ENCODE data around the gene GCHFR.

The GCHFR gene

DNA sequence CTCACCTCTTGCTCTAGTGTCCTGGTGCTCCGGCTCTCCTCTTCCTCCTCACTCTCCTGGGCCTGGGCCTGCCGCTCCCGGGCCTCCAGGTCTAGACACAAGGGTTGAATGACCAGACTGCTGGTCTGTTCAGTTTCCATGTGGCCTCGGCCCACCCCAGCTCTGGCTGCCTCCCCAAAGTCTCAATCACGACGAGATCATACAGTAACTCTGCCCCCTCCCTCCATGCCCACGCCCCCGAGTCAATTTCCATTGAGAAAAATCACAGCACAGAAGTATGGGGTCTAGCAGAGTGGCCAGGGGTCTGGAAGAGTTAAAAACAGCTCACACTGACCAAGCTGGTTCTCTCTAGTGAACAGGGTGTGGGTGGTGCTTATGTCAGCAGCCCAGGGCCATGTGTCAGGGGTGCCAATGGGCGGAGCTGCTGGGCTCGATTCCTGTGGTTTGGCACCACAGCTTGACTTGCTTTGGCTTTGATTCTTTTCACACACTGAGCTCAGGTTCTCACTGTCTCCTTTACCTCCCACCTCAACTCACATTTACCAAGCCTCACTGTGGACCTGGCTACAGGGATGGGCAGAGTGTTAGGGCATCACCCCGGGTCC is 12.8 kb downstream of the GCHFR start:
- peak; percentile 54 to 72 for DNase-seq

DNA sequence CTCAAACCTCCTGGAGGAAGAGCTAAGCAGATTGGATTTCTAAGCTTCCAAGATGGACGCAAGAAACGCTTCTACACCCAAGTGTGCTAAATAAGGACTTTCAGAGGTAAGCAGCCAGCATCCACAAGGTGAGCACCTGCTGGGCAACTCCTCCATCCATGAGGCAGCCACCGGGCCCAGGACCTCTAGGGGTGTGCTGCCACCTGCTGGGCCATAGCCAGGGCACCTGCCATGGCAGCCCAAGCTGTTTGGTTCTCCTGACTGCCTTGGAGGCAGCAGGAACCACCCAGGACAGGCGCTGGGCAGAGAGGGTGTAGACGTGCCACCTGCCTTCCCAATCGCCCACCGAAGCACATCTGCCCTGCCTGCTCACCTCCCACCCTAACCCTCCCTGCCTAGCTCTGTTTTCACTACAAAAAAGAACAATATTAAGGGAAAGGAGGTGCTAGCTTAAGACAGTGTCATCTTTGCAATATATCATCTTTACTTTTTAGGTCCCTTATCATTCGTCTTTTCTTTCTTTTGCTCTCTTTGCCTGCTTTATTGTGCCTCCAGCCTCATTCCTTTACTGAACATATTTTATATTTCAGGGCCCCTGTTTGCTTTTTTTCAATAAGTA is 18.9 kb downstream of the GCHFR start:
- DNase-seq, result peak; percentile 78 to 84

- DNase-seq, result no peak
Observed at GRCh38 chr15:40785164-40785563, 21.3 kb downstream of the GCHFR start.

- no peak for DNase-seq
Observed at GRCh38 chr15:40785814-40786213, 21.9 kb downstream of the GCHFR start.

DNA sequence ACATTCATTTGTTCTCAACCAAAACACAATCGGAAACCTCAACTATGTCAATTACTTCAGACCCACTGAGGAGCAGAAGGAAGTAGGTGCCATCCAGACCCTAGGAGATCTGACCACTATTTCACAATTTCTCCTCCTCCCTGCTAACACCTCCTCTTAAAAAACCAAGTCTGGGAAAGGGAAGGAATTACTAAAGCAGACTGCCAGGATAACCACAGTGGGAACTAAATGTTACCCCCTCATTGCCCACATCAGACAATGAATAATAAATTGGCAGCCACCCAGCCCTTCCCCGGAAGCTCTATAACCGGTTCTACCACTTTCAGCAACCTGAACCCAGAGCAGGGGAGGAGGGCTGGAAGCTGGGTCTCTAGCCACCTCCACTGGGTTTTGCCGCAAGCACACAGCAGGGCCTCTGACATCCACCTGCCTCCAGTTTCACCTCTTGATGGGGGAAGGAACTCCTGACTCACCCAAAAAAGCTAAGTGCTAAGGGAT is 23.5 kb downstream of the GCHFR start:
- DNase-seq, result peak in 1 of 2 donors; percentile 49

GRCh38 chr15:40787991-40788390 is 24.1 kb downstream of the GCHFR start:
- DNase-seq, result no peak

- no peak for DNase-seq
Observed at GRCh38 chr15:40789119-40789518, 25.3 kb downstream of the GCHFR start.

DNA sequence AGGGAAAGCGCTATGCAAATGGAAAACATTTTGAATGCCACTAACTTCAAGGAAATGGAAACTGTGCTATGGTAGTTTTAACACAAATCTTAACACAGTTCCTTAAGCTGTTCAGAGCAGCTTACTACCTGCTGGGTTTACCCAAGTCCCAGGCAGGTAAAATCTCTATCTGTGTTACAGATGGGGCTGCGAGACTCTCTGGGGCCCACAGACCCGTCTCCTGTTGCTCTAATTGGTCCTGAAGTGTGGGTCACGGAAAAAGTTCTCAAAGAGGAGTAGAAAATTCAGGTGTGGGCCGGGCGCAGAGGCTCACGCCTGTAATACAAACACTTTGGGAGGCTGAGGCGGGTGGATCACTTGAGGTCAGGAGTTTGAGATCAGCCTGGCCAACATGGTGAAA is 26.1 kb downstream of the GCHFR start:
- no peak for DNase-seq

GRCh38 chr15:40790718-40791117 is 26.9 kb downstream of the GCHFR start:
- no peak for DNase-seq

DNA sequence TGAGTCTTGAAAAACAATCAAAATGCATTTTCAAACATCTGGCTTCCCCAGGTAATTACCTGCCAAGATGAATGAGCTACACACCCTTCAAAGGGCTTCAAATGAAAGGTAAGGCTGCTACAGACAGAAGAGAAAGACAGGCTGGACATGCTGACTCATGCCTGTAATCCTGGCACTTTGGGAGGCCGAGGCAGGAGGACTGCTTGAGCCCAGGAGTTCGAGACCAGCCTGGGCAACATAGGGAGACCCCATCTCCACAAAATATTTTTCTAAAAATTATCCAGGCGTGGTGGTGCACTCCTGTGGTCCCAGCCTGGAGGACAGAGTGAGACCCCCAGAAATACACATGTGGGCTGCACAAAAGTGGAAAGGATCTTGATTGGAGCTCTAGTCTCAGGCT is 28.5 kb downstream of the GCHFR start:
- DNase-seq, result no peak

- DNase-seq, result no peak
Observed at GRCh38 chr15:40793216-40793989, 29.5 kb downstream of the GCHFR start.

DNA sequence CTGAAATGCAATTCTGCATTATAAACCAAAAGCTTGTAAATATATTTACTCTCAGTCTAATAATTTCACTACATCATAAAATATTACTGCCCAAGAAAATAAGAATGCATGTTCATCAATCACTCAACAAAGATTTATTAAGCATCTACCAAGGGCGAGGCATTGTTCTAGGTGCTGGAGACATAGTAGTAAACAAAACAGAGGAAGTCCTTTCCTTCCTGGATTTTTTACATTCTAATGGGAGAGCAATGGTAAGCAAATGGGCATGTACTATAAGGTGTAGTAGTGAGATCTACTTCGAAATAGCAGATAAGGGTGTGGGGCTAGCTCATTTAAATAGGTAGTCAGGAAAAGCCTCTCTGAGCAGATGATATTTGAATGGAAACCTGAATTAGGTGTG is 32.2 kb downstream of the GCHFR start:
- no peak for DNase-seq

DNA sequence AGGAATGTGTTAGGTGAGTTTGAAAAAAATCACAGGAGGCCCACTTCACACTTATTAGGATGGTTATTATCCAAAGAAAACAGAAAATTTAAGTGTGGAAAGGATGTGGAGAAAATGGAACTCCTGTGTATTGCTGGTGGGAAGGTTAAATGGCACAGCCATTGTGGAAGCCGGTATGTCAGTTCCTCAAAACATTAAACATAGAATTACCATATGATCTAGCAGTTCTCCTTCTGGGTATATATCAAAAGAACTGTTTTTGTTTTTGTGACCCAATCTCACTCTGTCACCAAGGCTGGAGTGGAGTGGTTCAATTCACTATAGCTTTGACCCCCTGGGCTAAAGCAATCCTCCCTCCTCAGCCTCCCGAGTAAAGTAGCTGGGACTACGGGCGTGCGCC is 32.6 kb downstream of the GCHFR start:
- DNase-seq, result no peak

DNA sequence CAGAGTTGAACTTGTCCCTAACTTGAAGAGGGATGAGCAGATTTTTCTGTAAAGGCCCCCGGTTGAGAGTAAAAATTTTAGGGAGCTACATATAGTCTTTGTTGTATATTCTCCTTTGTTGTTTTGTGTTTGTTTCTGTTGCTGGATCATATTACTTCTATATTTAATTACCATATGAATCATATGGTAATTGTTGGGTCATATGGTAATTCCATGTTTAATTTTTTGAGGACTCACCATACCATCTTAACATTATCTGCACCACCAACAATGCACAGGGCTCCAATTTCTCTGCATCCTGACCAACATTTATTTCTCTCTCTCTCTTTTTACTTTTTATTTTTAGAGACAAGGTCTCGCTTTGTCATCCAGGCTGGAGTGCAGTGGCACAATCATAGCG is 35.7 kb downstream of the GCHFR start:
- DNase-seq, result no peak

DNA sequence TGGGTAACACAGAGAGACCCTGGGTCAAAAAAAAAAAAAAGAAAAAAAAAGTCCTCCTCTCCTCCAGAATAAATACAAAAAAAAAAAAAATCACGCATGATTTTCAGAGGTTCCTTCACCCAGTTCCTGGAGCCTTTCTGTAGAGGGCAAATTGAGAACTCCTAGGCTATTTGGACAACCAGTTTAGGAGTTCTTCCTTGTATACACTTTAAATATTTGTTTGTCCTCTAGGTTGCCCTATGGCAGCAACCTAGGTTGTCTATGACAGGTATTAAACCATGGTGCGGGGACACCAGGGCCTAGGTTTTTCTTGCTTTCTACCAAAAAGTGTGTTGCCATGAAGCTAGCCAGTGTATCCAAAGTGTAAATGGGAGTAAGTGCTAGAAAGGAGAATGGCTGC is 39.2 kb downstream of the GCHFR start:
- no peak for DNase-seq

DNA sequence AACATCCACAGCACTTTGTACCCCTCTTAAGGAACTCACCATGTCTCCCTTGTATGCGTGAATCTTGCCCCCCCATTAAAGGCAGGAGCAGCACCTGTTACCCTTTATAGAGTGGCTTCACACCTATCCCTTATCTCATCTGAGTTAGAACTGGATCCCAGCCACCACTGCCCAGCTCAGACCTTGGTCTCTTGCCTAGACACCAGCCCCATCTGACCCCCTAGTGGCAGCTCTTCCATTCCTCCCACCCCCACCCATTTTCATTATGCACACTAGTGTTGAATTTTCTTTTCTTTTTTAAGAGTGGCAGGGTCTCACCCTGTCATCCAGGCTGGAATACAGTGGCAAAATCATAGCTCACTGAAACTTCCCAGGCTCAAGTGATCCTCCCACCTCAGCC is 39.8 kb downstream of the GCHFR start:
- no peak for DNase-seq

- no peak for DNase-seq
Observed at GRCh38 chr15:40806672-40807027, 42.8 kb downstream of the GCHFR start.

DNA sequence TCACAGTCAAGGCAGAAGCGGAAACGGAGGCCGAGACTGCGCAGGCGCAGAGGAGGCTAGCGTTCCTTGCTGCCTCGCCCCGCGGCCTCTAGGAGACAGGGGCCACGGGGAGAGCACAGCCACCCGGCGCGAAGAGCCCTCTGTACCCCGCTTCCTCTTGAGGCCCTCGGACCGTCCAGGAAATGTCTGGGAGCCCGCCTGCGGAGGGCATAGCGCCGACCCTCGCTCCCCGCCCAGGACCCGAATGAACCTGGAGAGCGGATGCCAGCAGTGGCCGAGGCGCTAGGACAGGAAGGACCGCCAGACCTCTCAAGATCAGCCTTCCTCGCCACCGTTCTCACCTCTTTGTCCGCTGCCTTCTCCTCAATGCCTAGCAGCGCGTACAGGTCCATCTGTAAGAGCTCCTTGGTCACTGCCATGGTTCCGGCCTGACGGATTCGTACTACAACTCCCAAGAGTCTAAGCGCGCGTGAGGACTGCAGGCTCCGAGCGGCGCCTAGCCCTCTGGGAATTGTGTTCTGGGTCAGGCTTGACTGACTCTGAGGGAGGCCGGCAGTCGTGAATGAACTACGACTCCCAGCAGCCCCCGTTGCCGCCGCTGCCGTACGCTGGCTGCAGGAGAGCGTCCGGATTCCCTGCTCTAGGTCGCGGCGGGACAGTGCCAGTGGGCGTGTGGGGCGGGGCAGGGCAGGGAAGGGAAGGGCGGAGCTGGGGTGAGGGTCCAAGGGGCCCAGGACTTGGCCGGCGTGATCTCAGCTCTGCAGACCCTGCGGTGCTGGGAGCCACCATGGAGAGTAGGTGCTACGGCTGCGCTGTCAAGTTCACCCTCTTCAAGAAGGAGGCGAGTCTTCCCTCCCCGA is 43.4 kb downstream of the GCHFR start, which contains the start of the genes DNAJC17 and ZFYVE19:
Gene DNAJC17 (minus strand): TSS at position 446 of the 860 bp plus-strand sequence. CDS start 27 bp downstream, at position 419.
Gene ZFYVE19 (plus strand): TSS at position 62 of the 860 bp plus-strand sequence. CDS start 501 bp downstream, at position 563.
- peak; percentile 94 to 95 for DNase-seq

DNA sequence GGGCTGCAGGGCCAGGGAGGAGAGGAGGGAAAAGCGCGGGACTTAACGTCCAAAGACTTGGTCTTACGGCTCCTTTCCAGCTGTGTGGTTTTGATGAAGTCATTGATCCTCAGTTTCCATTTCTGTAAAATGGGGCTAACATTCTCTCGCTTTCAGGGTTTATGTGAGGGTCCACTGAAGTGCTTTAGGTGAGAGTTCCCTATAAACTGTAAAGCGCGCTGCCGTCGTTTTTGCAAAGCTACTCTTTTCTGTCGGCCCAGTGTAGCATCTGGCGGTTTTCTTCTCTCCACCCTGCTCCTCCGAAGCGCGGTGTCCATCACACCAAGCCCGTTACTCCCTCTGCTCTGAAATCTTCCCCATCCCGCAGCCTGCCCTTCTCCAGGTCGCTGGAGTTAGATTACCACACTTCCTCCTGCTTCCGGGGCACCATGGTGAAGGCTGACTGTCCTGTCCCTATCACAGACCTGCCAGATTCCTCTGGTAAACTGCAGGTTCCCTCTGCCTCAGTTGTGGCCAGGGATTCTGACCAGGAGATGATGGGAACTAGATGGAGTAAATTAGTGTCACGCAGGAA is 44.1 kb downstream of the GCHFR start:
- no peak for DNase-seq

DNA sequence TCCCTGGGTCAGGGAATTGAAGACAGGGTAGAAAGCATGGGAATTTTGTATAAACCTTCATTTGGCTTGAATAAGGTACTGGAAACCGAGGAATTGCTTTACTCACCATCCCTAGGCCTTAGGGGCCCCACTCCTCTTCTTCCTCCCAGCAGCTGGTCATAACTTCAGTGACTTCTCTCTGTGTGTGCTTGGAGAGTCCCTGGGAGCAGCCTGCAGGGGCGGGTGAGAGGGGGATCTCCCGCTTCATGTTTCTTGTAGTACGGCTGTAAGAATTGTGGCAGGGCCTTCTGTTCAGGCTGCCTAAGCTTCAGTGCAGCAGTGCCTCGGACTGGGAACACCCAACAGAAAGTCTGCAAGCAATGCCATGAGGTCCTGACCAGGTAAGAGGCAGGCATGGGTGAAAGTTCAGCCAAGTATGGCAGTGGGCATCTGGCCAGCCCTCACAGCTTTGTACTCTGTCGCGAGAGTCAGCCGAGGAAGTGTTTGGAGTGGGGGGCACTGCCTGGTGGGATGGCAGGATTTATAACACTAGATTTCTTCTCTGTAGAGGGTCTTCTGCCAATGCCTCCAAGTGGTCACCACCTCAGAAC is 45.1 kb downstream of the GCHFR start:
- no peak for DNase-seq

GRCh38 chr15:40812721-40813425 is 49.0 kb downstream of the GCHFR start:
- no peak for DNase-seq

Data from CD4-positive, alpha-beta T cell treated with Interferon alpha-2 for 1 hour (primary cell).